GM19468 (cell line): ENCODE measurements around the gene TBC1D22A.

Experiments used
- ATAC-seq: cut with Tn5 transposase; IDR thresholded peaks from one replicate; pipeline ENCODE4 v1.9.1; 2021; ENCODE audit warnings: mild to moderate bottlenecking, moderate library complexity, moderate number of reproducible peaks; ENCODE audit not compliant: unreplicated experiment; ENCODE audit errors: extremely low read depth

The TBC1D22A gene

DNA sequence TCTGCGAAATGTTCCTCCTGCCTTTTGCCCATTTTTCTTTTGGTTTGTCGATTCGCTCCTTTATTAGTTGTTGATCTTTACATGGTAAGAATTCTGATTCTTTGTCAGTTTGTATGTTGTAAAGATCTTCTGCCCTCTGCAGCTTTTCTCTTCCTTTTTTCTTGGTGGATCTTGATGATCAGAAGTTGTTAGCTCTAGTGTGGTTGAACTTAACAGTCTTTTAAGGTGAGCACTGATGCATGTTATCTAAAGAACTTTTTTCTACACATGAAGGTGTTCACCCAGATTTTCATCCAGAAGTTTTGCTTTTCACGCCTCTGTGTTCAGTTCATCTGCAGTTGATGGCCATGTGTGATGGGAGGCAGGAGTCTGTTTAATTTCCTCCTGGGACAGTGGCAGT lies 133.7 kb downstream of the TBC1D22A start:
- no peak for ATAC-seq

- ATAC-seq: no peak
Measured at GRCh38 chr22:46896568-46897245, 134.3 kb downstream of the TBC1D22A start.

DNA sequence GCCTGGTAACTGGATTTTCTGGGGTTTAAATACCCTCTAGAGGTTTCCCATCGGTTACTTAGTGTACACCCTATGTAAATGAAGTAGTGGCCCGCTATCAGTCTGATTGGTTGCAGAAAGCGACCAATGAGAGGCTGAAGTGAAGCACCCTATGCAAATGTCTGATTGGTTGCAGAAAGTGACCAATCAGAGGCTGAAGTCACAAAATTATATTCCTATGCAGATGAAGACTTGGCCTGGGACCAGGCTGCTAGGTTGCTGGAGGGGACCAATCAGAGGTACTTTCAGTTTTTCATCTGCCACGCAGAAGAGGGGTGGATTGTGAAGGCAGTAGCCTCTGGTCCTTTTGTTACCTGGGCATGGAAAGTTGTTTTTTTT lies 134.8 kb downstream of the TBC1D22A start:
- ATAC-seq: no peak

- ATAC-seq: no peak
Measured at GRCh38 chr22:46900549-46900948, 138.1 kb downstream of the TBC1D22A start.

DNA sequence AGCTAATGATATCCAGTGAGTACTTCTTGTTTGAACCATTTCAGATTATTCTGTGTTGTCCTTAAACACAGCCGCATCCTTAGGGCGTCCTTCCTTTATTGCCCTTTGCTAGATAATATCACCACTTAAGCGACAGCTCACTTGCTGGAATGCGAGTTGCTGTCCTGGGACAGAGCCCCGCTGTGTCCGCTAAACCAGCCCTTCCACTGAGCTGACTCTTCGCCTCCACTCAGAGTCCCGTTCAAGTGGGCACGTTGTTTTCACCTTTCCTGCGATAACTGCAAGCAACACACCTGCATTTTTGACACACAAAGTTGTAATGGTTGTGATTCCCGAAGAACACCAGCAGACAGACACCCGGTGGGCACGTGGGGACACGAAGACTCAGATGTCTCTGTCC lies 140.0 kb downstream of the TBC1D22A start:
- no peak for ATAC-seq

GRCh38 chr22:46902998-46903916 lies 140.8 kb downstream of the TBC1D22A start:
- no peak for ATAC-seq

GRCh38 chr22:46905415-46905814 lies 143.0 kb downstream of the TBC1D22A start:
- ATAC-seq: no peak

DNA sequence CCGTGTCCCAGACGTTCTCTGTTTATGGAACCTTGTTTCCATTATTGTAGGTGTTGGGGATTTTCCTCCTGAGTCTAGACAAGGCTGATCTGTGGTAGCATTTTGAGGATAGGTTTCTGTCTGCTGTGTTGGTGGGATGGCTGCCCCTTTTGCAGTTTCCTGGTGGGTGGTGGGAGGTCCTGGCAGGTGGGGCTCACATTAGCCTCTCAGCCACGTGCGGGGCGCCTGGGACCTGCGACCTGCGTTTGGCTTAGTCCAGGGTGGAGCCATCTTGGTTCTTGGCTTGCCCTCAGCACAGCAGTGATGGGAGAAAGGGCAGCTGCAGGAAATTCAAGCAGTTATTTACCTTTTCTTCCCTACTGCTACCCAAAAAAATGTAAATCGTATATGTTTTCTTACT lies 143.4 kb downstream of the TBC1D22A start:
- no peak for ATAC-seq

DNA sequence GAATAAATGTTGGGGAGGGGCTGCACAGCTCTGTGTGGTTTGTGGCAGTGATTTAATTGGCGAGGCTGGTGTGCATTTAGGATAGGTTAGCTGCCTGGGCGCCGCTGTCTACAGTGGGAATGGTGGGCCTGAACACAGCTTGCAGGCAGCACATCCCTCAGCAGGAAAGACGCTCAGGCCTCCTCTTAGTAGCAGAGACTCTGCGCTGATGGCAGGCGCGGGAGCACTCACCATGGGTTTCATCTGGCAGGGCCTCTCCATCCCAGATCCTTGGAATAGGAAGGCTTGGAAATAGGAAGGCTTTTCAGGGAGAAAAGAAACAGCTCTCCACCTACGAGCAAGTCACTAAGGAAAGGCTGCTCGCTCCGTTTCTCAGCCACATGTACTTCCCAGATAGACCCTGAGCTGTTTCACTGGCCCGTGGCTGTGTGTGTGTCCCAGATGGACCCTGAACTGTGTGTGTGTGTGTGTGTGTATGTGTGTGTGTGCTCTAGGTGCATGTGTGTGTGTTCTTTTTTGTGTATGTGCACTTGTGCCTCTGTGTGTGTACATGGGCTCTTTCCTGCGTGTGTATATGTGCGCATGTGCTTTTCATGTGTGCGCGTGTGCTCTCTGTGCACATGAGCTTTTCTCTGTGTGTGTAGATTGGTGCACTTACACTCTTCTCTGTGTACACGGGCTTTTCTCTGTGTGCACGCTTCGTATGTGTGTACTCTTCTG lies 144.0 kb downstream of the TBC1D22A start:
- ATAC-seq: no peak

DNA sequence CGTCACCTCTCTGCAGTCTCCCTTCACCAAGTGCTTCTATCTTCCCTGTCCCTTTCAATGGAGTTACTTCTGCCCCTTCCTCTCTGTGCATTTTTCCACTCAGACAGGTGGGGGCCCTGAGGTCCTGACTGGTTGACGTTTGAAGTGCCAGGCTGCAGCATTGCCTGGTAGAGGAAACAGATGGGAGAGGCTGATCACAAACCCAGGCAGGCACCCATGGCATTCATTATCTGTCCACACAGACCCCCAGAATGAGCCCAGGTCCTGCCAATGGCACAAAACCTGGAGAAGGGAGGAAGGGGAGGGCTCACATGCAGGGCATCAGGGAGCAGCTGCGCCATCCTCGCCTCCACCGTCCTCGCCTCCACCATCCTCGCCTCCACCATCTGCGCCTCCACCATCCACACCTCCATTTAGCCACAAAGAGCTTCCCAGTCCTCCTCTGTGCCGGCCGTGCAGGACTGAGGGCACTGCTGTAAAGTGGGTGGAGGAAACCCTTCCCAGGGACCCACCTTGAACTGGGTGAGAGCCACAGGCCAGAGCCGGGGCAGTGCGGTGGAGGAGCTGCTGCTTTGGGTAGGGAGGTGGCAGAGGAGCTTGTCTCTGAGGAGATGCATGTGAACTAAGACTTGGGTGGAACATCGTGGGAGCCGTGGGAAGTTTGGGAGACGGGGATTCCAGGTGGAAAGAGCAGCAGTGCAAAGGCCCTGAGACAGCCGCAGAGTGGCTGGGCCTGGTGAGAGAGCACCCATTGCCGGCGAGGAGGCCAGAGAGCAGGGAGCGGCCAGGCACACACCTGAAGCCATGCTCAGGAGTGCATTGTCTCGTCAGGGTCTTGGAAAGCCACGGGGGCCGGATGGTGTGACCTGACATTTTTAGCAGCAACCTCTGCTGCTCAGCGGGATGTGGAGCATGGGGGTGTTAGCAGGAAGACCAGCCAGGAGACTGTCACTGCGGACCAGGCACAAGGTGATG lies 145.1 kb downstream of the TBC1D22A start:
- ATAC-seq: no peak

DNA sequence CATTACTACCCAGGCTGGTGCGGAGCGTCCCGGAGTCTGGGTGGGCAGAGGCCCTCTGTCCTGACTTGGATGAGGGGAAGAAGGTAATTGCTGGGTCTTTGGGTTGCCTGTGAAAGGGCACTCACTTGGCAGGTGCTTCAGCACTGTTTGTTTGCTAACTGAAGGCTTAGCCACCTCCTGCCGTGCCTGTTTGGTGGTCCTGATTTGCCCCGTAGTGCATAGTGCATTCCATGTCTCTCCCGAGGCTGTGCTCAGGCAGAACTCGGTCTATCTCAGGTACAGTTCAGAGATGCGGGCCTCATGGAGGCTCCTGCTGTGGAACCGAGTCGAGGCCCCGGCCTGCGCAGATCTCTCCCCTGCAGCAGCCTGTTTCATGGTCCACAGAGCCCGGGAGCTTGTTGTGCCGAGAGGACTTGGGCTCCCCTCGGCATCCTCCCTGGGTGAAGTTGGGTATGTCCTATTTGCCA lies 146.2 kb downstream of the TBC1D22A start:
- ATAC-seq: no peak

GRCh38 chr22:46909237-46910030 lies 147.0 kb downstream of the TBC1D22A start:
- ATAC-seq: no peak

DNA sequence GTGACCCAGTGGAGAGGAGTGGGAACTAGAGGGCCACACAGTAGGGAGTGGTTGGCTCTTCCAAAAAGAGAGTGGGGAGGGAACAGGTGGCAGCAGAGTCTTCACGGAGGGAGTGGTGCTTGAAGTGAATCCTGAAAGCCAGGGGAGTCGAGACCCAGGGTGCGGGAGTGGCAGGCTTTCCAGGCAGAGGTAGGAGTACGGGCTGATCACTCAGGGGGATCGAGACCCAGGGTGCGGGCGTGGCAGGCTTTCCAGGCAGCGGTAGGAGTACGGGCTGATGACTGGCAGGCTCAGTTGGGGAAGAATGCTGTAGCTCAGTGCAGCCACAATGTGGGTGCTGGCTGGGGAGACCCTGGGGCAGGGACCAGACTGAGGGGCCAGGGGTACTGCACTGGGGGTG lies 148.2 kb downstream of the TBC1D22A start:
- ATAC-seq: no peak

- ATAC-seq: no peak
Measured at GRCh38 chr22:46911346-46911745, 148.9 kb downstream of the TBC1D22A start.

DNA sequence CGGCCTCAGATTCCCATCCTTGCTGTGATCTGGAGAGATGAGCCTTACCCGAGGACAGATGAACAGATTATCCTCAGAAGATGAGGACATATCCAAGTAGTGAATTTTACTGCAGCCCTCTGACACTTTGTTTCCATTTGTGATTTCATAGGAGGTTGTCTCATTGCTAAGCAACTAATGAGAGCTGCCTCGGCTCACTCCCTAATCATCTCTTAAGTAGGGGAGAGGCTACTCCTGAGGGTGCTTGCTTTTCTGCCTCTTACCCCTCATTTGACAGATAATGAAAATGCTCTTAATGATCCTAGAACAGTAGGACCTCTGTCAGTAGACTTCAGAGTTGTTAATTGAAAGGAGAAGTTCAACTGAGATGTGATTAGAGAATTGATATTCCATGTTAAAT lies 150.9 kb downstream of the TBC1D22A start:
- no peak for ATAC-seq

- ATAC-seq: no peak
Measured at GRCh38 chr22:46914481-46914880, 152.0 kb downstream of the TBC1D22A start.

- no peak for ATAC-seq
Measured at GRCh38 chr22:46914916-46915894, 152.8 kb downstream of the TBC1D22A start.
